Measurements from ENCODE around the gene TRAF3IP1.

- TF ChIP-seq CTCF (conservative IDR thresholded peaks at IDR 0.05 in 1 of 2, IDR thresholded peaks at IDR 0.05 in 1 of 2; ENCODE audit: low read depth in 1 of 2, low read length in 2 of 2) (no peak), EZH2 (IDR thresholded peaks at IDR 0.05; ENCODE audit: low read length, missing control alignments) (no peak)
These were observed 5.4 kb downstream of the TRAF3IP1 start for GRCh38 chr2:238325694-238326093.
